Urothelium cell line (cell line): ENCODE results near the gene RGPD5.
"Not testable (repeated sequence)": the region's sequence is repeated elsewhere in the genome, so short reads cannot be mapped to it uniquely, and the experiment has no call there.

ENCODE experiments used
- DNase-seq: peaks from one replicate; pipeline ENCODE4 v3.0.0; 2011; ENCODE audit warnings: low spot score, mixed read lengths
- FAIRE-seq: peaks from 2 replicates; lab custom pipeline; 2011; peaks lifted over from hg19 to GRCh38; lab: Jason Lieb, UNC

Gene RGPD5

DNA sequence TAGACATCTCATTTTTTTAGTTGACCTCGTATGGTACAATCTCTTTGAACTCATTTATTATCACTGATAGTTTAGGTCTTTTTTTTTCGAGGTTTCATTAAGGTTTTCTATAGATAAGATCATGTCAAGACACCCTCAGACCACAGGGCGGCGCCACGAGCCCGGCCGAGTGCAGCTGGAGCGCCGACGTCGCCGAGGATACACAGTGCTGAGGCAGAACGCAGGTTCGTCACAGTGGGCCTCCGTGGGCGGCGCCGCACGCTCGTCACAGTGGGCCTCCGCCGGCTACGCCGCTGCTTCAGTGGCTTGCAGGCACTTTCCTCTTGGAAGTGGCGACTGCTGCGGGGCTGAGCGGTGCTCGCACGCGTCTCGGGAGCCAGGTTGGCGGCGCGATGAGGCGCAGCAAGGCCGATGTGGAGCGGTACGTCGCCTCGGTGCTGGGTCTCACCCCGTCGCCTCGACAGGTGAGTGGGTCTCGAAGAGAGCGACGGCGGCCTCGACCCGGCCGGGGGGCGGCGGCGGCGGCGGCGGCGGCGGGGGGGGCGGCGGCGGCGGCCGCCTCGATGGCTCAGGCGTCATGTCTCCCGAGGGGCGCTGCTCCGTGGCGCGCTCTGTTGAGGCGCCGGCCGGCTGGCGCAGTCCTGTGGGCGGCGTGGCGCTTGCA lies at the start of gene RGPD5:
Gene RGPD5, plus strand, starts transcription at position 232 of the 664 bp plus-strand sequence. Its CDS starts 161 bp downstream, at position 393.
- DNase-seq, FAIRE-seq: not testable (repeated sequence)

DNA sequence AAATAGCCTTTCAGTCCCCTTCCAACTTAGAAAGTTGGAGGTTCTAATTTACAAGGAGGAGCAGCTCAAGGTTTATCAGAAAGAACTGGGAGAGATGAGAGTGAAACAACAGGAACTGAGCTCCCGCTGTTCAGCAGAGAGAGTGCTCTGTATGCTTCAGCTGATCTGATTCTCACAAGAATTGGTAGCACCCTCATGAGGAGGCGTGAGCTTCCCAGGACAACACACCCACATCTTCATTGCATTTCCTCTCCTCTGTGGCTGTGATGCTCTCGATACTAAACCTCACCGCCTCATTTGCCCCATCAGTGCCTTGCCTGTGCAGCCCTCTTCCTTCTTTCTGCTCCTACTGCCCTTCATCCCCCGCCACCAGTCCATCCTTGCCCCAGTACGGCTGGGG lies 42.5 kb upstream of the RGPD5 start:
- not testable (repeated sequence) for FAIRE-seq

DNA sequence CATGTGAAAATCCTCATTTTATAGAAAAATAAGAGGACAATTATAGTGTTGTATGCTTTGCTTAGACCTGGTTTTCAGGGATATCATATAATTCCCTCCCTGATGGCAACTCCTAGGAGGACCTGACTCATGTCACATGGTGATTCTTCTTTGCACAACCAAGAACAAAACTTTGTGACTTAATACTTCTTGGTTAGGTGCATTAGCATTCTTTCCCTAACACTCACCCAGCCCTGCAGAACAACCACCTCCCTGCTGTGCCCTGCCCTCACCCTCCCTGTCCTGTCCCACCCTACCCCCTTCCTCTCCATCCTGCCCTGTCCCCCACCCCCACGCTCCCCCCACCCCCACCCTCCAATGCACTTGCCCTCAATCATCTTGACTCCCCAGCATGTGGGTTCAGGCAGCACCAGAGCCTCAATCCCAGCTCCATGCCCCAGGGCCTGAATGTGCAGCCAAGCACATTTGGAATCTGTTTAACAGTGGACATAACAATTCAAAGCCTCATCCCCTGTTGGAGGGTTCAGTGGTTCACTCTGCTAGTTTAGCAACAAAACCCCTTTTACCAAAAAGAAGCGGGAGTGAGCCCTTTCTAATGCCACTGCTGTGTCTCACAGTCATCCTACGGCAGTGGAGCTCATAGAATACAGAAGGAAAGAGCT lies 36.8 kb upstream of the RGPD5 start:
- DNase-seq, FAIRE-seq: not testable (repeated sequence)

More for the DNA sequence above, 42.5 kb upstream of the RGPD5 start:
- DNase-seq = not testable (repeated sequence)

DNA sequence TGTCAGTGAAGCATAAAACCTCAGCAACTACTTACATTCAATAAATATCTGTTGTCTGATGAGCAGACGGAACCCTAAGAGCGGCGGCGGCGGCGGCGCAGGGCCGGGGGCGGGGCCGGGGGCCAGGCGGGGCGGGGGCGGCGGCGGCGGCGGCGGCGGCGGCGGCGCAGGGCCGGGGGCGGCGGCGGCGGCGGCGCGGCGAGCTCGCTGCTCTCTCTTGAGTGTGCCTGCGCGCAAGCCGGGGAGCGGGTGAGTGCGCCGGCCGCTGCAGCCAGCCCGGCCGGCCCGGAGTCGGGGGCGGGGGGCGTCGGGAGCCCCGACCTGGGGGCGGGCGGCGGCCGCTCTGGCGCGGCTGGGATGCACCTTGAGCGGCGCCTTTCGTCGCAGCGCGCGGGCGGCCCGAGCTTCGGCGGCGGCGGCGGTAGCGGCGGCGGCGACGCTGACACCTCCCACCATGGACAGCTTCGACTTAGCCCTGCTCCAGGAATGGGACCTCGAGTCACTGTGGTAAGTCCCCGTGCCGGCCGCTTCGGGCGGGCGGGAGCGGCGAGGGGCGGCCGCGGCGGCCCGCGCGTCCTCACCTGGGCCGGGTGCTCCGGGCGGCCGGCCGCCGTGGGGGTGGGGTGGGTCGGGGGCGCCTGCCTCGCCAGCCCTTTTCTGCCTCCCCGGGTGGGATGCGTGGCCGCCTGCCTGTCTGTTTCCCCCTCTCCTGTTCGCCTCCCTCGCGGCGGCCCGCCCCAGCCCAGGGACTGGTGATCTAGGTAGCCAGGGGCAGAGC lies 33.7 kb upstream of the RGPD5 start:
- not testable (repeated sequence) for DNase-seq, FAIRE-seq

DNA sequence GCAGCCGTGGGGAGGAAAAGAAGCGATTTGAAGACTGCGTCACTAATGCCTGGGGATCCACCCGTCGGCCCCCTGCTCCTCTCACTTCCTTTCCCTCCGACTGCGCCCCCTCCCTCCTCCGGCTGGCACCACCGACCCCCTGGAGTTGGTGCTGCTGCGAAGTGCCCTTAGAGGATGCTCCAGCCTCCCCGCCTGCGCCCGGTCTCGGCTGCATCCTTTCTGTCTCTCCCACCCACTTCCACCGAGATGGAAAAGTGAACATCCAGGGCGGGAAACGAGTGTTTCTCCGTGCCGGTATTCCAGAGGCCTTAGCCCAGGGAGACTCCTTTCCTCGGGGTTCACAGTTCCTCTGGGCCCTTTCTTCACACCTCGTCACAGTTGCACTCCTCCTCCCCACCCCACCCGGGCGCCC lies 33.1 kb upstream of the RGPD5 start:
- FAIRE-seq, DNase-seq: not testable (repeated sequence)

DNA sequence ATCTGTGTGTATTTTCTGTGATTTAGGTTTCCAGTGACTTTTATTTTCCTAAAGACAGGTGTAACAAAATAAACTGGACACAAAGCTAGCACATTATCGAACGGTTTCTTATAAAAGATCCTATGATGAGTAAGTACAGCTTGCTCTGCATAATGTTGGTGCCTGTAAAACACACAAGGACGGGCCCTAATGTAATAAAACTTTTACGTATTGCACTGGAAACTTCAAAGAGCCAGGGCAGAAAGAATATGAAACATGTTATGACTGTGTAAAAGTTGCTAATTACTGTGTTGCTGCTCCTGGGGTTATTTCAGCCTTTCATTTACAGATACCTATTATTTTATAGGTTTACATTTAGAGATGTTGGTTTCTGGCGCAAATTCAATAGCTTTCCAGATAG lies 32.1 kb upstream of the RGPD5 start:
- not testable (repeated sequence) for FAIRE-seq, DNase-seq

DNA sequence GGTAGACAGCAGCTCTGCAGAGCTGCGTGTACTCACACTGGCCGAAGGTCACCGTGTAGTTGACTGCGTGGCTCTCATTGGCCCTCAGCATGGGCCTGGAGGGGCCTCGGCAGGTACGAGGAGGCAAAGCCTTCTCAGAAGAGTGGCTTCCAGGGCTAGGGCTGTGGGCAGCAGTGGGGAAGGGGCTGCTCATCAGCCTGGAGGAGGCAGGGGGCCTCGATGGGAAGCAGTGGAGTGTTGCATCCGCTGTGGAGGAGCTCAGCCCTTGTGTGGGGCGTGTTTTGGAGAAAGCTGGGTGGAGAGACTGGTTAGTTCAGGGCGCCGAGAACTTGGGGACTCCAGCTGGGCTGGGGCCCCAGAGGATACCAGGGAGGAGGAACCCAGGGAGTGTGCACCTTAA lies 28.0 kb upstream of the RGPD5 start:
- DNase-seq, FAIRE-seq: not testable (repeated sequence)

DNA sequence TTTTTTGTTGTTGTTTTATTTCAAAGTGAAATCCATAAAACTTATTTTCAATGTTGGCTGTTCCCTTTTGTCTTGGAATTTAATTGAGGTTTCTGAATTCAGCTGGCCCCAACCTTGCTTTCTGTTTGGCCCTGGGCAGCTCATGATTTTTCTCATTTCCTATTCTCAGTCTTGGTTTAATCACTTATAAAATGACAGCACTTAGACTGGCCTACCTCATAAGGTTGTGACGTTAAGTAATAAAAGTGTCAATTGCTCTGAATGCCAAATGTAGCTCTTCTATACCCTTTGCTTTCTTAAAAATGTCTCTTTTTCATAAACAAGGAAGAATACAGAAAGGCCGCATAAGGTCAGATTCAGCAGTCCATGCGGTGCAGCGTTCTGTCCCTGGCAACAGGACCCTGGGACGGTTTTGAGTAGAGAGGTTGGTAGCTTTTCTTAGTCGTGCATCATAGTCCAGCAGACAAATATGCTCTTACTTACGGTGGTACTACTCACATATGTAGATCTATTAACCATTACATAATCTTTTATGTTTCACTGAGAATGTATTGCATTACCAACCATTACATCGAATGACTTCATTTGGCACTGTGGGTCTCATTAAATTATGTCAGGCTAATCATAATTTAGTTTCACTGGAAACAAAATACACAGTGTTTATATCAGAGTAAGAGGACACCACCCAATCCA lies 27.1 kb upstream of the RGPD5 start:
- not testable (repeated sequence) for FAIRE-seq

DNA sequence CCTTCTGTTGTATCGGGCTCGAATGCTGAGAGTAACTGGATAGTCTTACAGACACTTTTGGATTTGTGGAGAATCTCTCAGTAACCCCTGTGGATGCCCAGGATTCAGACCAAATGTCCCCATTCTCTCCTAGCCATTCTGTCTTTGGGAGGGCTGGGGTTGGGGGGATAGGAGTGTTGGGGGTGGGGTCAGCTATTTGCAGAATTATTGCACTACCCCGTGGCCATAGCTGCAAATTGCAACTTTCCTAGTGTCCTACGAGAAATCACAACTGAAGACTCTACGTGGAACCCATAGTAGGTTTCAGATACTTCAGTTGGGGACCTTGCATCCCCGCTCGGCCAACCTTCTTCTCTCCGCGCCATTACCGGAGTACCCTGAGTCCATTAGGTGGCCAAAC lies 25.2 kb upstream of the RGPD5 start:
- not testable (repeated sequence) for FAIRE-seq, DNase-seq

More for the DNA sequence above, 27.1 kb upstream of the RGPD5 start:
- not testable (repeated sequence) for DNase-seq

DNA sequence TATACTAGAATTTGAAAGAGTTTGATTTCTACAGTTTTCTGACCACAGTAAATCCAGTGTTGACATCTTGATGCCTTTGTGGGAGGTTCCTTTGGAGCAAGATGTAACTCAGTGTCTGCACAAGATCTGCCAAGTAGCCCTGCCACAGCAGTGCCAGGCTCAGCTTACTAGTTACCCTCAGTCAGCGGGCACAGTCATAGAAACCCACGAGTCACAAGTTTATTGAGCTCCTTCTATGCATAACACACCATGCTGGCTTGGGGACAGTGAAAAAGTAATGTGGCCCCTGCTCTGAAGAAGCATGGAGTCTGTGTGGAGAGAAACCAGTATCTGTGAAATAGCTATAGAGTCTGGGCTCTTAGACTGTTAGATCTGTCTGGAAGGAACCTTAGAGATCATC lies 15.0 kb upstream of the RGPD5 start:
- FAIRE-seq, DNase-seq: not testable (repeated sequence)

DNA sequence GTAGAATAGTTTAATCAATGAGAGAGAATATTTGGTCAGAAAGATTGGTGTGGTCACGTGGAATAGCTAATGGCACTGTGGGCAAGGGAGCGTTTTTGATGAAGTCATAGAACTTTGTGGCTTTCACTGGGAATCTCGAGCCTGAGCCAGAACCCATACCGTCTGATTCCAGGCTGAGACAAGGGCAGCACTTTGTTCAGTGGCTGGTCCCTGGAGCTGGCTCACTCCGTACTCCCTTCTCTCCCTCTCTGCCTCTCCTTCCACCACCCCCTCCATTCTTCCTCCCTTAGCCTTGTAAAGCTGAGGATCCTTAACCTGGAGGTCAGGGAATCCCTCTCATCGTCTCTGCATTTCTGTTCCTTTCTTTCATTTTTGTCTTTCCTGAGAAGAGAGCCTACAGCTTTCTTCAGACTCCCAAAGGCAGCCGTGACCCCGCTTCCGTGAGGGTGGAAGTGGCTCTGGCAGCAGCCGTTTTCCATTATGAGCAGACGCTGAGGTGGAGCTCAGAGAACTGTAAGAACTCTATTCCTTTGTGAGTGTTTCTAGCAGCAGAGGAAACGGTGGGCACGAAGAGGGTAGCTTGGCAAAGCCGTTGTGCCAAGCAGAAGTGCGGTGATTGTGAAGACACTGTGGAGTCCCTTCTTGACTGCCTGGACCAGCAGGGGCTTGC lies 12.8 kb upstream of the RGPD5 start:
- DNase-seq, FAIRE-seq: not testable (repeated sequence)

DNA sequence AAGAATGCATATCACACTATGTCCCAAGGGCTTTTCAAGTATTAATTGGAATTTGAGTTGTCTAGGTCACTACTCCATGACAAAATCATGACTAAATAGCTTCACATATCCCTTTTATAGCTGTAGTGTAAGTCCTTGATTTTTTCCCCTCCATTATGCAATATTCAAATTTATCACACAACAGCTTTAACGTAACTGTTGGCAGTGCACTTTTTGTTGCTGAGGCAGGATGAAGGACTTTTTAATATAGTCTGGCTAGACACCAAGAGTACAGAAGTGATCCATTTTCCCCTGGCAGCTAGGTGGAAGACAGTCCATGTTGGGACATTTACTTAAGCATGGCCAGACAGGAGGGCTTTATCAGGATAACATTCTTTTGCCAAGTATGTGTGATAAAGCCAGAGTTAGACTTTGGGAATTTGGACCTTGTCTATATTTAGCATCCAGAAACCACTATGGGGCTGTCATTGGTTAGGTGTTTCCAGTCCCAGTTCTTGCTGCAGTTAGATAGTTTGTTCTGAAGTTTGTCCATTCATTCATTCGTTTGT lies 11.6 kb upstream of the RGPD5 start:
- not testable (repeated sequence) for FAIRE-seq

DNA sequence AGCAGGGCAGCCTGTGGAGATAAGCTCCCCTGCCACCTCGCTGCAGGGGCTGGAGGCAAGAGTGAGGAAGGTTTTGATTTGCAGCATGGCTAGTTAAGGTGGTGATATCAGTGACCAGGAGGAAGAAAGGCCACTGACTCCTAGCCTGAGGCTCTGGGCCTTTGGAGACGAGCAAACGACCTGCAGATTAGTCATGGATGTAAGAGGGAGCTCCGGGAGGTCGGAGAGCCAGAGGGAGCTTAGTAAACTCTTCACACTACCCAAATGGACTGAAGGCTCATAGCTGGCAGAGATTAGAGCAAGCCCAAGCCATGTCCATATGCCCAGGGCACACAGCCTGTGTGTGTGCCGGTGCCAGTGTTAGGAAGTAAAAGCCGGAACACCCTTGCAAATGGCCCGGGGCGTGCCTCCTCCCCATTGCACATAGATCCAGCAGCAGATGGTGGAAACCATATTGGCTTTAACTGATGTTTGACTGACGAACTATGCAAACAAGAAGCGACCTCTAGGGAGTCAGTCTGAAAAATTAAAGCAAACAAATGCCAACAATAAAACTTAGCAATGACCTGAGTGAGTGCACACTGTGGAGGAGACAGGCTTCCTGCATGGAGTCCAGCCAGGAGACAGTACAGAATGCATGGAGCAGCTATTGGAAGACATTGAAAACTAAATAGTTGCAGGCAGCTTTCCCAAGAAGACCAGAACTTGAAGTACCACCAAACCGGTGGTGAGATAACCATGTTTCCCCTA lies 2.4 kb upstream of the RGPD5 start:
- FAIRE-seq = not testable (repeated sequence)

More for the DNA sequence above, 11.6 kb upstream of the RGPD5 start:
- DNase-seq = not testable (repeated sequence)

DNA sequence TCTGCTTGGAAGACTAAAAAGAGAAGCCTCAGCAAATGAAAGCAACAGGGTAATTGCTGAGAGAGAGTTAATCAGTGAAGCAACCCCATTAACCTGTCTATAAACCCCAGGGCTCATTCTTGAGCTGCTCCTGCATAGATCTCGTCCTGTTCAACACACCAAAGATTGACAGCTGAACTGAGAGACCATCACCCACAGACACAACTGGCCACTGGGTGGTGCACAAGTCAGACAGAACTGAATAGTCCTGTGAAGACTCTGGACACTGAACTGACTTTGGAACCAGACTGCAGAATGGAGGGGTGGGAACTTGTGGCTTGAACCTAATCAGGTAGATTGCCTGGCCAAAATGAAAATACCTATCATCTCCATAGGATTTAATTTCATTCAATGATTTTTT lies 1.4 kb upstream of the RGPD5 start:
- not testable (repeated sequence) for DNase-seq

More for the DNA sequence above, 2.4 kb upstream of the RGPD5 start:
- not testable (repeated sequence) for DNase-seq

DNA sequence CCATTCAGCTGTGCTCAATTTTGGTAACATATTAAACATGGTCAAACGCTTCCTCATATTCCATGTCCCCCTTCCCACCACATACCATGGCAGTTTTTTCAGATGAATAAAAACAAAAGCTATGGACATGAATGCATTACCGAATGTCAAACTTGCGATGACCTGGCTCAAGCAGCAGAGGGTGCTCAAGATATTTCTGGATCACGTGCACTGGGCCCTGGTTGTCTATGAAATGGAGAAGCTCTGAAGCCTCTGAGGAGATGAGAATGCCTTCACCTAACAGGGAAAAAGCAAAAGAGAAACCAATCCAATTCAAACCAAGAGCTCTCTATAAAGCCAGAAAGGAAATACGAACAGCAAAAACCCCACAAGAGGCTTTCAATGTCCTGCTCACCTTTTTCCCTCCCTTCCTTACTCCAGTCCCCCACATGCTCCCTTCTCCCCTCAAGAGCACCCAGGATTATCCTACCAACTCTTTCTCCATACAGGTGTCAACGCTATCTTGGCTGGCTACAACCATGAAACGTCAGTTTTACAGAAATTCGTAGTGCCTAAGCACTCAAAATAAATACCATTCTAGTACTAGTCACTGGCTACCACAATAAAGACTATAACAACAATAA lies 77.1 kb downstream of the RGPD5 start:
- not testable (repeated sequence) for FAIRE-seq, DNase-seq

More for the DNA sequence above, 1.4 kb upstream of the RGPD5 start:
- FAIRE-seq = not testable (repeated sequence)

DNA sequence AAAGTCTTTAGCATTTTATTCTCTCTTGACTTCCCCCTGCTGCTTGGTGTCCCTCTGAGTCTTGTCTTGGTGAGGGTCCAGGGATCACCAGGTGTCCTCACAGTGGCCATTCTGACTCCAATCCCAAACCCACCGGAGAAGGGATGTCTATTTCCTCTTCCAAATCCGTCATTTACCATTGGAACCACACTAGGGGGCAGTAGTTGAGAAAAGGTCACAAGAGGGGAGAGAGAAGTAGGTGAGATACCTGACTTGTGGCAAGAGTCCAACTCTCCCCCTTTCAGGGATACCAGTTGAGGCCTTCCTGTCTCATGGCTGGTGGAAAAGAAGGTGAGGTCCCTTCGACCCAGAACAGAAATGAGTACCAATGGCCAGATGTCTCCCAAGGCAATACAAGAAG lies 82.5 kb downstream of the RGPD5 start:
- not testable (repeated sequence) for FAIRE-seq, DNase-seq

DNA sequence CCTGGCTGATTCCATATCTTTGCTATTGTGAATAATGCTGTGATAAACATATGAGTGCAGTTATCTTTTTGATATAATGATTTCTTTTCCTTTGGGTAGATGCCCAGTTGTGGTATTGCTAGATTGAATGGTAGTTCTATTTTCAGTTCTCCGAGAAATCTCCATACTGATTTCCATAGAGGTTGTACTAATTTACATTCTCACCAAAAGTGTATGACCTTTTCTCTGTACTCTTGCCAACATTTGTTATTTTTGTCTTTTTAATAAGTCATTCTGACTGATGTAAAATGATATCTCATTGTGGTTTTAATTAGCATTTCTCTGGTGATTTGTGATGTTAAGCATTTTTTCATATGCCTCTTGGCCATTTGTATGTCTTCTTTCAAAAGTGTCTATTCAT lies 88.0 kb downstream of the RGPD5 start:
- not testable (repeated sequence) for DNase-seq, FAIRE-seq

DNA sequence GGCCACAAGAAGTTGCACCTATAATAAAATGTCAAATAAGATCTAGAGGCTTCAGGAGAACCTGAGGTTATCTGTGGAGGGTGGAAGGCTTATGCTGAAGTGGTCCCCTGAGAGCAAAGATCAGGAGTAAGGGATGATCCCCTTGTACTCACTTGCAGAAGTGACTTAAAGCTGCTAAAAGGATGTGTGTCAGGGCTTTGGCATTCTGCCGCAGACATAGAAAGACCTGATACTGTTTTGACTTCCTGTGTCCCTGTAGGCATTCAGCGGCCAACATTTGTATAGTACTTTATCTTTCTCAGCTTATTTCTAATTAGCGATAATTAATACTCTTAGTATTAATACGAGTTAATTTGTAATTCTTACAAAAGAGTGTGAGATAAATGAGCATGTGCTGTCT lies 94.3 kb downstream of the RGPD5 start:
- not testable (repeated sequence) for DNase-seq, FAIRE-seq
